ENCODE measurements around the gene TMEM183A. TPM values are rescaled to one million over a fixed set of nuclear protein-coding genes. Genes with fewer than 3 reads are reported as not detected.

Gene TMEM183A
- total and polyA plus RNA-seq, 2 of the 4 experiments (the other 2 are of a cell fraction), result 56.8 to 63.1 TPM

DNA sequence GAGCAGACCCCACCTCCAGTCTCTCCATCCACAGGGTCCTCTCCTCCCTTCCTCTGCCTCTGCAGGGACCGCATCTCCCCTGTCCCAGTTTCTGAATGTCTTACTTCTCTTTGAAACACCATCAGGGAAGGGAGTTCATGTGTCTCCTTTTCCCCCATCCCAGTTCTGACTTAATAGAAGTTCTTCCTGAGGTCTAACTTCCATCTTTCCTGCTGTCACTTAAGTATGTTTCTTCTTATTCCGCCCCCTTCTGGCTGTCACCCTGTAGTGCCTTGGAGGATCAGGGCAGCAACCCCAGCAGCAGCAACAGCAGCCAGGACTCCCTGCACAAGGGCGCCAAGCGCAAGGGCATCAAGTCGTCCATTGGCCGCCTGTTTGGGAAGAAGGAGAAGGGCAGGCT lies 49.3 kb downstream of the TMEM183A start:
- DNase-seq (no peak), ATAC-seq (ENCODE audit: low read depth) (no peak)
- TF ChIP-seq RFX5 (IDR thresholded peaks at IDR 0.05; ENCODE audit: low read depth, low read length) (no peak), MAFK (IDR thresholded peaks at IDR 0.05; ENCODE audit: low read depth, low read length) (no peak), FOS (IDR thresholded peaks at IDR 0.05; ENCODE audit: low read depth, low read length) (no peak), CEBPB (IDR thresholded peaks at IDR 0.05; ENCODE audit: low read depth, low read length) (no peak), SMC3 (IDR thresholded peaks at IDR 0.05; ENCODE audit: low read depth, low read length) (no peak), ELK1 (IDR thresholded peaks at IDR 0.05; ENCODE audit: borderline replicate concordance, low read depth, low read length) (no peak), RAD21 (IDR thresholded peaks at IDR 0.05; ENCODE audit: low read length) (no peak), CHD1 (IDR thresholded peaks at IDR 0.05; ENCODE audit: low read depth, low read length) (no peak), BHLHE40 (IDR thresholded peaks at IDR 0.05; ENCODE audit: low read depth, low read length) (no peak), MAZ (IDR thresholded peaks at IDR 0.05; ENCODE audit: borderline replicate concordance, low read depth, low read length) (no peak), CTCF (conservative IDR thresholded peaks at IDR 0.05; ENCODE audit: low read depth, low read length) (no peak), POLR2A (IDR thresholded peaks at IDR 0.05; ENCODE audit: low read depth, low read length) (no peak), NFE2L2 (IDR thresholded peaks at IDR 0.05; ENCODE audit: low read depth, low read length) (no peak), MXI1 (IDR thresholded peaks at IDR 0.05; ENCODE audit: borderline replicate concordance, low read depth, low read length) (no peak), RCOR1 (IDR thresholded peaks at IDR 0.05; ENCODE audit: insufficient replicate concordance, low read length) (no peak)
- TF ChIP-seq, protein P1, sequence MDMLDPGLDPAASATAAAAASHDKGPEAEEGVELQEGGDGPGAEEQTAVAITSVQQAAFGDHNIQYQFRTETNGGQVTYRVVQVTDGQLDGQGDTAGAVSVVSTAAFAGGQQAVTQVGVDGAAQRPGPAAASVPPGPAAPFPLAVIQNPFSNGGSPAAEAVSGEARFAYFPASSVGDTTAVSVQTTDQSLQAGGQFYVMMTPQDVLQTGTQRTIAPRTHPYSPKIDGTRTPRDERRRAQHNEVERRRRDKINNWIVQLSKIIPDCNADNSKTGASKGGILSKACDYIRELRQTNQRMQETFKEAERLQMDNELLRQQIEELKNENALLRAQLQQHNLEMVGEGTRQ (IDR thresholded peaks at IDR 0.05; ENCODE audit: low read depth, low read length), result no peak
- dilution Hi-C loops (cut with HindIII; ENCODE audit: low sequenced_read_pairs, unreplicated experiment), result no loop called here
- H2BK20ac ChIP-seq (ENCODE audit: low read depth, low read length), result no peak overlapping the region
- no peaks in the 10 kb centered on the region for H3K79me1 ChIP-seq (ENCODE audit: low read depth in 1 of 2, low read length in 2 of 2)
- H3K9me3 ChIP-seq (ENCODE audit: control insufficient read depth, insufficient read depth, low read length), result no peaks in the 10 kb centered on the region
- H4K8ac ChIP-seq (ENCODE audit: low read depth in 2 of 2, low read length in 2 of 2), result no peak overlapping the region
- no peak overlapping the region for H3K56ac ChIP-seq (ENCODE audit: extremely low read depth, insufficient read depth, low read length)
- ChIA-PET CTCF (no interaction called here), POLR2A (ENCODE audit: unreplicated experiment) (no interaction called here)
- no peak overlapping the region for H3K9ac ChIP-seq (ENCODE audit: low read depth, low read length)
- H2BK120ac ChIP-seq (ENCODE audit: low read depth, low read length), result no peak overlapping the region
- H3K4ac ChIP-seq (ENCODE audit: low read depth, low read length), result no peak overlapping the region
- H4K91ac ChIP-seq (ENCODE audit: insufficient read depth, low read depth, low read length), result no peak overlapping the region
- H2BK5ac ChIP-seq (ENCODE audit: low read depth, low read length, poor library complexity, severe bottlenecking), result no peak overlapping the region
- no peak overlapping the region for H2BK15ac ChIP-seq (ENCODE audit: low read depth, low read length)
- no peak overlapping the region for H3K23ac ChIP-seq (ENCODE audit: low read depth, low read length)
- no peak overlapping the region for H3K4me2 ChIP-seq (ENCODE audit: low read depth, low read length)
- no peak overlapping the region for H3K18ac ChIP-seq (ENCODE audit: low read depth, low read length)
- intact Hi-C loops (cut with micrococcal nuclease), result no loop called here
- H3K27me3 ChIP-seq (ENCODE audit: control insufficient read depth, insufficient read depth, low read length), result peaks cover 3% of the 10 kb centered on the region; the same call in 1 of the 2 replicates
- no peak overlapping the region for H4K5ac ChIP-seq (ENCODE audit: low read depth, low read length)
- H3K36me3 ChIP-seq (ENCODE audit: control insufficient read depth, insufficient read depth, low read length), result peaks cover 21% of the 10 kb centered on the region
- H2AK5ac ChIP-seq (ENCODE audit: low read depth, low read length), result no peak overlapping the region
- in situ Hi-C loops (cut with MboI; ENCODE audit: low sequenced_read_pairs), result no loop called here
- 100% methylated on average over 2 of the region's 6 CpGs; no CpG with 5 or more reads in 1 of the 2 experiments for WGBS, 2 experiments (ENCODE audit: extremely low coverage in 2 of 2, insufficient read length in 1 of 2)
- peaks cover 3% of the 10 kb centered on the region; the same call in 1 of the 2 replicates for H3K4me1 ChIP-seq (ENCODE audit: control insufficient read depth, insufficient read depth, low read length)
- no peak overlapping the region for H2AK9ac ChIP-seq (replicated peaks; ENCODE audit: low read depth, low read length, poor library complexity)
- H3K9me1 ChIP-seq (ENCODE audit: insufficient read depth, low read length), result no peaks in the 10 kb centered on the region
- no peak overlapping the region for H3K4me3 ChIP-seq (ENCODE audit: insufficient read depth, low read depth, low read length)
- H2AFZ ChIP-seq (replicated peaks; ENCODE audit: low read length, poor library complexity), result no peak overlapping the region
- no peaks in the 10 kb centered on the region for H4K20me1 ChIP-seq (ENCODE audit: insufficient read depth, low read length)
- BruUV-seq (replicated peaks), result no TSS peak
- no peak overlapping the region for H3K27ac ChIP-seq (ENCODE audit: insufficient read depth, low read length)
- no peak overlapping the region for H3K14ac ChIP-seq (replicated peaks; ENCODE audit: low read depth, low read length)
